H9 (cell line): ENCODE data around the gene WFDC12. TPM values are rescaled to one million over a fixed set of nuclear protein-coding genes. Genes with fewer than 3 reads are reported as not detected.

Source experiments
- DNase-seq: peaks from one replicate; pipeline ENCODE4 v3.0.0-alpha.2; 2017
- H2AFZ ChIP-seq: one replicate; pipeline ENCODE4 v1.6.1; 2013; ENCODE audit warnings: mild to moderate bottlenecking, low read length, control low read depth, moderate library complexity
- H2AK5ac ChIP-seq: 2 replicates; pipeline ENCODE4 v1.6.1; 2013; ENCODE audit warnings: low read length, control low read depth, mixed read lengths; ENCODE audit not compliant: insufficient read length
- H2BK120ac ChIP-seq: one replicate; pipeline ENCODE4 v1.6.1; 2013; ENCODE audit warnings: low read depth, mild to moderate bottlenecking, low read length, control low read depth, inconsistent platforms; ENCODE audit not compliant: poor library complexity, severe bottlenecking
- H2BK12ac ChIP-seq: 2 replicates; pipeline ENCODE4 v1.6.1; 2013; ENCODE audit warnings: low read length, control low read depth, mixed read lengths, low read depth; ENCODE audit not compliant: insufficient read length
- H2BK15ac ChIP-seq: 2 replicates; pipeline ENCODE4 v1.6.1; 2013; ENCODE audit warnings: low read depth, low read length, control low read depth
- H2BK20ac ChIP-seq: one replicate; pipeline ENCODE4 v1.6.1; 2013; ENCODE audit warnings: low read depth, mild to moderate bottlenecking, low read length, control low read depth, inconsistent platforms; ENCODE audit not compliant: poor library complexity, severe bottlenecking
- H2BK5ac ChIP-seq: 2 replicates; pipeline ENCODE4 v1.6.1; 2013; ENCODE audit warnings: low read length, control low read depth, mixed read lengths; ENCODE audit not compliant: insufficient read length
- H3K14ac ChIP-seq: 2 replicates; pipeline ENCODE4 v1.6.1; 2013; ENCODE audit warnings: low read length, control low read depth; ENCODE audit not compliant: insufficient read depth
- H3K18ac ChIP-seq: 2 replicates; pipeline ENCODE4 v1.6.1; 2013; ENCODE audit warnings: low read depth, mild to moderate bottlenecking, mixed read lengths, low read length, control low read depth; ENCODE audit not compliant: insufficient read length
- H3K23ac ChIP-seq: 2 replicates; pipeline ENCODE4 v1.6.1; 2013; ENCODE audit warnings: low read length, control low read depth, mixed read lengths, low read depth; ENCODE audit not compliant: insufficient read length
- H3K23me2 ChIP-seq: 2 replicates; pipeline ENCODE4 v1.6.1; 2013; ENCODE audit warnings: low read depth, mild to moderate bottlenecking, mixed read lengths, low read length, control low read depth; ENCODE audit not compliant: insufficient read length, poor library complexity, severe bottlenecking
- H3K27ac ChIP-seq: 2 replicates; pipeline ENCODE4 v1.5.1; 2013; ENCODE audit warnings: low read length, control low read depth, mixed read lengths, low read depth; ENCODE audit not compliant: insufficient read length
- H3K27me3 ChIP-seq: 2 replicates; pipeline ENCODE4 v1.6.1; 2013; ENCODE audit warnings: low read length, control low read depth, inconsistent platforms; ENCODE audit not compliant: insufficient read depth
- H3K4ac ChIP-seq: 2 replicates; pipeline ENCODE4 v1.6.1; 2013; ENCODE audit warnings: low read depth, mild to moderate bottlenecking, control low read depth, inconsistent platforms, low read length, moderate library complexity
- H3K4me1 ChIP-seq: 2 replicates; pipeline ENCODE4 v1.6.1; 2013; ENCODE audit warnings: low read length, control low read depth, inconsistent platforms; ENCODE audit not compliant: insufficient read depth
- H3K4me2 ChIP-seq: 2 replicates; pipeline ENCODE4 v1.6.1; 2013; ENCODE audit warnings: low read length, control low read depth, mixed read lengths; ENCODE audit not compliant: insufficient read length, insufficient read depth
- H3K56ac ChIP-seq: 2 replicates; pipeline ENCODE4 v1.6.1; 2013; ENCODE audit warnings: low read depth, mild to moderate bottlenecking, mixed read lengths, low read length, control low read depth; ENCODE audit not compliant: insufficient read length
- H3K79me1 ChIP-seq: 2 replicates; pipeline ENCODE4 v1.6.1; 2013; ENCODE audit warnings: low read depth, mild to moderate bottlenecking, moderate library complexity, low read length, control low read depth, inconsistent platforms; ENCODE audit not compliant: insufficient read depth, poor library complexity, severe bottlenecking
- H3K79me2 ChIP-seq: 2 replicates; pipeline ENCODE4 v1.6.1; 2013; ENCODE audit warnings: low read length, control low read depth, inconsistent platforms; ENCODE audit not compliant: insufficient read depth
- H3K9ac ChIP-seq: 2 replicates; pipeline ENCODE4 v1.6.1; 2013; ENCODE audit warnings: low read length, control low read depth, mixed read lengths; ENCODE audit not compliant: insufficient read length; ENCODE audit errors: extremely low read depth
- H3K9me3 ChIP-seq: one replicate; pipeline ENCODE4 v1.6.1; 2013; ENCODE audit warnings: low read depth, low read length, inconsistent platforms; ENCODE audit not compliant: control insufficient read depth
- H3T11ph ChIP-seq: one replicate; pipeline ENCODE4 v1.6.1; 2013; ENCODE audit warnings: mild to moderate bottlenecking, low read length, control low read depth, inconsistent platforms
- H4K20me1 ChIP-seq: one replicate; pipeline ENCODE4 v1.6.1; 2013; ENCODE audit not compliant: control insufficient read depth, insufficient read length, insufficient read depth
- H4K5ac ChIP-seq: 2 replicates; pipeline ENCODE4 v1.6.1; 2013; ENCODE audit warnings: low read depth, mild to moderate bottlenecking, mixed read lengths, low read length, control low read depth; ENCODE audit not compliant: insufficient read length
- H4K8ac ChIP-seq: replicated peaks from 2 replicates; pipeline ENCODE4 v1.6.1; 2013; ENCODE audit warnings: low read length, control low read depth, mixed read lengths, low read depth; ENCODE audit not compliant: insufficient read length
- H4K91ac ChIP-seq: 2 replicates; pipeline ENCODE4 v1.6.1; 2013; ENCODE audit warnings: low read depth, mild to moderate bottlenecking, moderate library complexity, mixed read lengths, low read length, control low read depth; ENCODE audit not compliant: insufficient read length
- H3K27ac Mint-ChIP-seq, 3 experiments: 2 replicates in 2 of 3; 3 replicates in 1 of 3; pipeline ENCODE4 v1.8.0; 2020 to 2021; ENCODE audit warnings: mixed read lengths in 3 of 3, mild to moderate bottlenecking in 1 of 3, moderate library complexity in 1 of 3
- H3K27me3 Mint-ChIP-seq: 2 replicates; pipeline ENCODE4 v1.8.0; 2021; ENCODE audit warnings: low read depth, mild to moderate bottlenecking, moderate library complexity, mixed read lengths
- H3K36me3 Mint-ChIP-seq, 3 experiments: 2 replicates in 2 of 3; 3 replicates in 1 of 3; pipeline ENCODE4 v1.8.0; 2020 to 2021; ENCODE audit warnings: low read depth in 3 of 3, mixed read lengths in 3 of 3; ENCODE audit not compliant: insufficient read depth in 1 of 3
- H3K4me1 Mint-ChIP-seq, 2 experiments: 2 replicates each; pipeline ENCODE4 v1.8.0; 2020; ENCODE audit warnings: mixed read lengths in 2 of 2
- H3K4me3 Mint-ChIP-seq, 2 experiments: 2 replicates in 1 of 2; 3 replicates in 1 of 2; pipeline ENCODE4 v1.8.0; 2020 to 2021; ENCODE audit warnings: mild to moderate bottlenecking in 2 of 2, mixed read lengths in 2 of 2, moderate library complexity in 1 of 2
- H3K9me3 Mint-ChIP-seq, 2 experiments: 2 replicates in 1 of 2; 3 replicates in 1 of 2; pipeline ENCODE4 v1.8.0; 2020; ENCODE audit warnings: mild to moderate bottlenecking in 2 of 2, mixed read lengths in 2 of 2, moderate library complexity in 1 of 2
- WGBS: extraction: QIAGEN DNeasy Blood & Tissue Kit; methylation state at CpG from one replicate; pipeline ENCODE4 v1.1.7; 2013; ENCODE audit warnings: missing lambda C conversion rate, low lambda C conversion rate, mixed read lengths; ENCODE audit not compliant: insufficient read length; ENCODE audit errors: extremely low coverage; 5-methylcytosine and 5-hydroxymethylcytosine counted together
- total RNA-seq: library from RNA; stranded (reverse); gene quantifications from 2 replicates; pipeline ENCODE4 v1.2.1, GENCODE V29; 2021
- TF ChIP-seq, protein P1 (sequence below): fragments of 200-600 bp; sonication (generic); conservative IDR thresholded peaks from 3 replicates; pipeline ENCODE4 v1.8.0; 2021; ENCODE audit warnings: antibody characterized with exemption, mild to moderate bottlenecking

Gene WFDC12
- total RNA-seq, 1 experiment from 2014 or later, result not detected

DNA sequence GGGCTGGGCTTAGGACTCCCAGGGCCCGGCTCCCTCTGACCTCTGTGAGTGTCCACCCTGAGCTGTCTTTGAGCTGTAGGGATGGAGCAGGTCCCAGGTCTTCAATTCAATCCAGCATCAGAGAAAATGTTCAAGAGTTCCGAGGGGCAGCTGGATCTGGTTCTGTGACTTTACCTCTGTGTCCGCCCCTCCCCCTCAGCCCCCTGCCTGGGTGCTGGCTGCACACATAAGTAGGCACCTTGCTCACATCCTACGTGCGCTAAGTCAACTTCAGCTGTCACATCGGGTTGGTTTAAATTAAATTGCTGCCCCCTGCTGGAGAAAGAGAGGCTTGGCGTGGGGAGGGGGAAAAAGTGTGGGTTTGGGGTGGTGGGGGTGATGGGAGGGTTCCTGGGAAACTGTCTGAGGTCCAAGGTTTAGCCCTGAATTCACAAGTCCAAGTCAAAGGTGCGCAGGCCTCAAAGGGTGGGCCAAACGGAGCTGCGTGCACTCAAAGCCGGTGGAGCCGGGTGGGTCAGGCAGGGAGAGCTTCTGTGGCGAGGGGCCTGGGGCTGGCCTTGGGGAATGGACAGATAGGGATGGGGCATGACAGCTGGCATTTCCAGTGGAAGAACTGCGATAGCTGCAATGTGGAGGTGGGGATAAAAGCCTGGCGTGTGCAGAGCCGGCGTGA is 12.3 kb downstream of the WFDC12 start:
- Histone ChIP-seq H3K4me1 (no peaks in the 10 kb centered on the region), H3K14ac (no peak overlapping the region; the same call in 1 of the 2 replicates), H2AFZ (no peak overlapping the region), H3K56ac (no peak overlapping the region), H3K9me3 (no peaks in the 10 kb centered on the region), H2BK120ac (no peak overlapping the region), H2AK5ac (no peak overlapping the region), H3K27me3 (no peaks in the 10 kb centered on the region), H3K23ac (no peak overlapping the region), H2BK20ac (no peak overlapping the region), H3K27ac (no peak overlapping the region), H4K20me1 (no peaks in the 10 kb centered on the region), H3K79me1 (no peaks in the 10 kb centered on the region), H4K5ac (no peak overlapping the region), H3T11ph (no peak overlapping the region), H2BK12ac (no peak overlapping the region), H3K4ac (no peak overlapping the region), H3K79me2 (no peaks in the 10 kb centered on the region), H2BK5ac (no peak overlapping the region), H3K4me2 (no peak overlapping the region), H4K8ac (no peak overlapping the region), H4K91ac (no peak overlapping the region), H3K9ac (no peak overlapping the region), H3K23me2 (no peaks in the 10 kb centered on the region), H3K18ac (no peak overlapping the region), H2BK15ac (no peak overlapping the region)
- Mint-ChIP-seq H3K27me3 (peaks cover 10% of the 10 kb centered on the region), H3K9me3 (no peaks in the 10 kb centered on the region), H3K27ac (no peak overlapping the region), H3K36me3 (no peaks in the 10 kb centered on the region), H3K4me1 (peaks cover 9 to 16% of the 10 kb centered on the region in 2 experiments), H3K4me3 (peak overlapping the region in 1 of 2 experiments; percentile 35; a peak in 1 of 5 replicates)
- peak; percentile 58 for DNase-seq
- TF ChIP-seq, protein P1, sequence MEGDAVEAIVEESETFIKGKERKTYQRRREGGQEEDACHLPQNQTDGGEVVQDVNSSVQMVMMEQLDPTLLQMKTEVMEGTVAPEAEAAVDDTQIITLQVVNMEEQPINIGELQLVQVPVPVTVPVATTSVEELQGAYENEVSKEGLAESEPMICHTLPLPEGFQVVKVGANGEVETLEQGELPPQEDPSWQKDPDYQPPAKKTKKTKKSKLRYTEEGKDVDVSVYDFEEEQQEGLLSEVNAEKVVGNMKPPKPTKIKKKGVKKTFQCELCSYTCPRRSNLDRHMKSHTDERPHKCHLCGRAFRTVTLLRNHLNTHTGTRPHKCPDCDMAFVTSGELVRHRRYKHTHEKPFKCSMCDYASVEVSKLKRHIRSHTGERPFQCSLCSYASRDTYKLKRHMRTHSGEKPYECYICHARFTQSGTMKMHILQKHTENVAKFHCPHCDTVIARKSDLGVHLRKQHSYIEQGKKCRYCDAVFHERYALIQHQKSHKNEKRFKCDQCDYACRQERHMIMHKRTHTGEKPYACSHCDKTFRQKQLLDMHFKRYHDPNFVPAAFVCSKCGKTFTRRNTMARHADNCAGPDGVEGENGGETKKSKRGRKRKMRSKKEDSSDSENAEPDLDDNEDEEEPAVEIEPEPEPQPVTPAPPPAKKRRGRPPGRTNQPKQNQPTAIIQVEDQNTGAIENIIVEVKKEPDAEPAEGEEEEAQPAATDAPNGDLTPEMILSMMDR, result peak; percentile 73
- no CpG with 5 or more reads among the region's 17 CpGs for WGBS
